Fibroblast of the aortic adventitia (primary cell): Measurements from ENCODE around the gene GABARAP. TPM values are rescaled to one million over a fixed set of nuclear protein-coding genes. Genes with fewer than 3 reads are reported as not detected.

Experiments used
- DNase-seq: peaks from one replicate; pipeline ENCODE4 v3.0.0-alpha.2; 2010; ENCODE audit warnings: low read depth
- H3K4me3 ChIP-seq: 2 replicates; pipeline ENCODE4 v1.5.1; 2011; ENCODE audit warnings: low read depth, mild to moderate bottlenecking, control low read depth, low read length, moderate library complexity
- CTCF ChIP-seq: IDR thresholded peaks from 2 replicates; pipeline ENCODE4 v1.5.1; 2011; ENCODE audit warnings: mild to moderate bottlenecking, low read length, control low read depth, inconsistent platforms; ENCODE audit not compliant: insufficient read depth
- total RNA-seq: library from RNA; depleted of rRNA; stranded (reverse); fragments of >200 nt; gene quantifications from 2 replicates; pipeline ENCODE4 v1.2.3, GENCODE V29; 2012; ENCODE audit warnings: low replicate concordance

GABARAP gene
- total RNA-seq, 1 donor, result 420 TPM

GRCh38 chr17:7238420-7239090 lies 3.7 kb downstream of the GABARAP start:
- H3K4me3 ChIP-seq, result peak overlapping the region; percentile 89
- no peak for DNase-seq
- TF ChIP-seq CTCF, result no peak

DNA sequence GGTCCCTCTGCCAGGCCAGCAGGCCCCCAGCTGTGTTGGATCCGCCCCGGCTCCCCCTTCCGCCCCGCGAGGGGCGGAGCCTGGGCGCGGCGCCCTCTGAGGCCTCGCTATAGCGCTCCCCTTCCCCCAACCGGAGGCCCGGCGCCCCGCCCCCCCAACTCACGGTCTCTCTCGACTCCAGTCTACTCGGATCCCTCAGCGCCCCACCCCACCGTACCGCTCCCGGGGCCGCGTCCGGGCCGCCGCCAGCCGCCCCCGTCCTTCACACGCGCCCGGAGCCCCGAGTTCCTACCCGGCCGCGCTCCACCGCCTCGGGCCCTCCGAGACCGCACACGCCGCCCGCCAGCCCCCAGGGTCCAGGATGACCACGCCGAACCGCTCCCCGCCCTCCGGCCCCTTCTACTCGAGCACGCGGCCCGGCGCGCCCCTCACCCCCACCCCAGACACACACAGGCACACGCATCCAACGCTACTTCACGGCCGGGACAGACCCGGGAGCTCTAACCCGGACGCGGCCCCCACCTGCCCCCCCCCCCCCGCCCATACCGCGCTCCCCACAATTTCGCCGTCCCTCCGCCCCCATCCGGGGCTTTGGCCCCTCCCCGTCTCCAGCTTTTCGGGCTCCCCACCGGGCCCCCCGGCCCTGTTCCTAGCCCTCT lies 4.4 kb downstream of the GABARAP start:
- DNase-seq, result peak; percentile 54
- H3K4me3 ChIP-seq, result peak overlapping the region; percentile 89
- TF ChIP-seq CTCF, result no peak

GRCh38 chr17:7237266-7237760 lies 4.9 kb downstream of the GABARAP start:
- peak overlapping the region; percentile 89 for H3K4me3 ChIP-seq
- no peak for DNase-seq
- TF ChIP-seq CTCF, result no peak

DNA sequence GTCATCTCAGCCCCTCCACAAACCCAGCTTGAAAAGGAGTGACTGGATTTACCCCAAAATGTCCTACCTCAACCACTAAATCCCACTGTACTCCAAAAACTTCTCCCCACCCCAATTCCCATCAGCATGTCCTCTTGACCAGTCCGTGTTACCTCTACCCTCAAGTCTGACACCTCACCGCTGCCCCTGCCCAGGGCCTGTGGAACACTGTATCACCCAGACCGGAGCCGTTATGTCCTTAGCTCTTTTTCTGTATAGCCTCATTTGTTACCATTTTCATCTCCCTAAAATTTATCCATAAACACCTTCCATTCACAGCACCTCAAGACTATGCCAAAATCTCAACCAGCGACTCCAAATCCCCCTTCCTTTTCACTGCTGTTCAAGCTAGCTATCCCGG lies 5.4 kb downstream of the GABARAP start:
- DNase-seq, result no peak
- TF ChIP-seq CTCF, result no peak
- peak overlapping the region; percentile 89 for H3K4me3 ChIP-seq

- no peak for TF ChIP-seq CTCF
- no peak overlapping the region for H3K4me3 ChIP-seq
- no peak for DNase-seq
These were observed 6.3 kb downstream of the GABARAP start for GRCh38 chr17:7235693-7236665.

GRCh38 chr17:7234083-7234951 lies 7.9 kb downstream of the GABARAP start, which contains the start of gene DVL2:
Gene DVL2 (minus strand): TSS chr17:7234517. CDS start chr17:7234262, 255 bp downstream.
- H3K4me3 ChIP-seq, result peak within 1 kb of the TSS; percentile 94
- TF ChIP-seq CTCF, result no peak
- peak; percentile 93 for DNase-seq
